ENCODE data around the gene ALOX15B. TPM values are rescaled to one million over a fixed set of nuclear protein-coding genes. Genes with fewer than 3 reads are reported as not detected.

Gene ALOX15B
- total and polyA plus RNA-seq, 8 donors: 0.38 to 112 (median 0.53) TPM

GRCh38 chr17:7993972-7994589, 44.8 kb upstream of the ALOX15B start:
- intact Hi-C loops (cut with DNase I): no loop called here
- Histone ChIP-seq H3K9me3 (no peaks in the 10 kb centered on the region), H3K27me3 (peaks cover 0 to 36% of the 10 kb centered on the region in 2 donors), H3K4me1 (peaks cover 0 to 14% of the 10 kb centered on the region in 2 donors), H3K27ac (no peak overlapping the region), H3K4me3 (no peak overlapping the region), H3K36me3 (no peaks in the 10 kb centered on the region)
- no peak for DNase-seq
- TF ChIP-seq CTCF (IDR thresholded peaks at IDR 0.05): no peak
- no peak for ATAC-seq

- ATAC-seq (no peak), DNase-seq (no peak)
- H3K4me1 ChIP-seq: no peaks in the 10 kb centered on the region
- H3K27me3 ChIP-seq: peaks cover 7 to 50% of the 10 kb centered on the region in 2 donors
- intact Hi-C loops (cut with DNase I): no loop called here
- no peaks in the 10 kb centered on the region for H3K9me3 ChIP-seq
- no peak for TF ChIP-seq CTCF (IDR thresholded peaks at IDR 0.05)
- H3K36me3 ChIP-seq: no peaks in the 10 kb centered on the region
- no peak overlapping the region for H3K27ac ChIP-seq
- no peak overlapping the region for H3K4me3 ChIP-seq
These were observed 43.1 kb upstream of the ALOX15B start for GRCh38 chr17:7995724-7996123.

GRCh38 chr17:7997186-7997585, 41.7 kb upstream of the ALOX15B start:
- H3K27ac ChIP-seq: no peak overlapping the region
- H3K9me3 ChIP-seq: no peaks in the 10 kb centered on the region
- peak; percentile 89 for ATAC-seq
- H3K4me1 ChIP-seq: peaks cover 0 to 5% of the 10 kb centered on the region in 2 donors
- no peaks in the 10 kb centered on the region for H3K36me3 ChIP-seq
- TF ChIP-seq CTCF (IDR thresholded peaks at IDR 0.05): peak in 1 of 2 donors; percentile 14
- peaks cover 15 to 65% of the 10 kb centered on the region in 2 donors for H3K27me3 ChIP-seq
- intact Hi-C loops (cut with DNase I): no loop called here
- no peak overlapping the region for H3K4me3 ChIP-seq
- DNase-seq: no peak

GRCh38 chr17:8001976-8002720, 36.7 kb upstream of the ALOX15B start, which contains the start of gene GUCY2D:
Gene GUCY2D (plus strand): TSS chr17:8002615. CDS start chr17:8003048, 433 bp downstream.
- DNase-seq: peak in 1 of 4 donors; percentile 86
- H3K4me3 ChIP-seq: peak within 1 kb of the TSS in 1 of 2 donors; percentile 6
- peak; percentile 46 for ATAC-seq
- intact Hi-C loops (cut with DNase I): no loop called here
- no peaks in the 10 kb centered on the region for H3K9me3 ChIP-seq
- H3K27me3 ChIP-seq: peaks cover 32 to 94% of the 10 kb centered on the region in 2 donors
- peaks cover 0 to 16% of the 10 kb centered on the region in 2 donors for H3K4me1 ChIP-seq
- H3K36me3 ChIP-seq: no peaks in the 10 kb centered on the region
- no peak within 1 kb of the TSS for H3K27ac ChIP-seq
- TF ChIP-seq CTCF (IDR thresholded peaks at IDR 0.05): no peak

Data from left lung (tissue), 10 donors.